ENCODE results near the gene SDHA. TPM values are rescaled to one million over a fixed set of nuclear protein-coding genes. Genes with fewer than 3 reads are reported as not detected.
"Not testable (repeated sequence)": the region's sequence is repeated elsewhere in the genome, so short reads cannot be mapped to it uniquely, and the experiment has no call there.

SDHA gene
- total and polyA plus RNA-seq, 2 donors (not counting 1 experiment from before 2014, with no cell fraction given), result 77.2 to 137 TPM

DNA sequence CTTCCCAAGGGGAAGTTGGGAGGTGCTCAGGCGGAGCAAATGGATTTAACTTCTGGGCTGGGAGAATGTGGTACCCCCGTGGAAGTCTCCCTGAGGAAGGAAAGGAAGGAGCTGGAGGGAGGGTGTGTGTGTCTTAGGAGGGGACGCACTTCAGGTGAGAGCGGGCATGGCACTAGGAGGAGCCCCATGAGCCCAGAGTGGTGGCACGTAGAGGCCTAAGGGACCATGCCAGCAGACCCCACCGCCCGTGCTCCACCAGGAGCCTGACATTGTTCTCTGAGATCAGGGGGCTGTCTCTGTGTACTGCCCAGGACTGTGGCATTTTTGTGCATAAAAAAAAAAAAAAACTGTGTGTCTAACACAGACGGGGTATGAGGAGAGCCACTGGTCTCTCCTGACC, 84.8 kb downstream of the SDHA start:
- Mint-ChIP-seq H3K4me3 (no peak overlapping the region), H3K4me1 (peaks cover 14% of the 10 kb centered on the region), H3K27ac (no peak overlapping the region), H3K27me3 (no peaks in the 10 kb centered on the region), H3K9me3 (ENCODE audit: insufficient read depth) (no peaks in the 10 kb centered on the region)
- no peak overlapping the region for H3K27ac ChIP-seq (ENCODE audit: low read length in 2 of 2)
- POLR2A ChIA-PET, result no interaction called here
- 94% methylated on average over 7 of the region's 8 CpGs for WGBS (ENCODE audit: insufficient coverage)
- TF ChIP-seq, protein P1, sequence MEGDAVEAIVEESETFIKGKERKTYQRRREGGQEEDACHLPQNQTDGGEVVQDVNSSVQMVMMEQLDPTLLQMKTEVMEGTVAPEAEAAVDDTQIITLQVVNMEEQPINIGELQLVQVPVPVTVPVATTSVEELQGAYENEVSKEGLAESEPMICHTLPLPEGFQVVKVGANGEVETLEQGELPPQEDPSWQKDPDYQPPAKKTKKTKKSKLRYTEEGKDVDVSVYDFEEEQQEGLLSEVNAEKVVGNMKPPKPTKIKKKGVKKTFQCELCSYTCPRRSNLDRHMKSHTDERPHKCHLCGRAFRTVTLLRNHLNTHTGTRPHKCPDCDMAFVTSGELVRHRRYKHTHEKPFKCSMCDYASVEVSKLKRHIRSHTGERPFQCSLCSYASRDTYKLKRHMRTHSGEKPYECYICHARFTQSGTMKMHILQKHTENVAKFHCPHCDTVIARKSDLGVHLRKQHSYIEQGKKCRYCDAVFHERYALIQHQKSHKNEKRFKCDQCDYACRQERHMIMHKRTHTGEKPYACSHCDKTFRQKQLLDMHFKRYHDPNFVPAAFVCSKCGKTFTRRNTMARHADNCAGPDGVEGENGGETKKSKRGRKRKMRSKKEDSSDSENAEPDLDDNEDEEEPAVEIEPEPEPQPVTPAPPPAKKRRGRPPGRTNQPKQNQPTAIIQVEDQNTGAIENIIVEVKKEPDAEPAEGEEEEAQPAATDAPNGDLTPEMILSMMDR (IDR thresholded peaks at IDR 0.05), result no peak
- TF ChIP-seq EZH2 (IDR thresholded peaks at IDR 0.05; ENCODE audit: borderline replicate concordance, insufficient read depth, low read depth, low read length, poor library complexity, severe bottlenecking), result no peak
- no peak overlapping the region for H3K9ac ChIP-seq (ENCODE audit: low read length)
- intact Hi-C loops (cut with micrococcal nuclease), result no loop called here
- no peak overlapping the region for H3K4me2 ChIP-seq (replicated peaks; ENCODE audit: low read depth, low read length, poor library complexity, severe bottlenecking)
- CTCF ChIA-PET, result no interaction called here
- DNase-seq, result no peak
- no peak overlapping the region for H2AFZ ChIP-seq (ENCODE audit: insufficient read depth, low read depth, low read length, poor library complexity, severe bottlenecking)
- H3K27me3 ChIP-seq (replicated peaks in 1 of 4; ENCODE audit: control extremely low read depth in 1 of 4, control insufficient read depth in 3 of 4, insufficient read depth in 4 of 4, low read length in 3 of 4), result no peaks in the 10 kb centered on the region
- no peak overlapping the region for H3K4me3 ChIP-seq (ENCODE audit: control extremely low read depth in 1 of 5, extremely low read depth in 1 of 5, insufficient read depth in 1 of 5, low read depth in 2 of 5, low read length in 4 of 5)
- no peaks in the 10 kb centered on the region for H3K9me3 ChIP-seq (ENCODE audit: control extremely low read depth in 1 of 3, control insufficient read depth in 2 of 3, insufficient read depth in 1 of 3, low read length in 2 of 3)
- H3K79me2 ChIP-seq (ENCODE audit: control insufficient read depth, insufficient read depth, low read length), result peaks cover 51% of the 10 kb centered on the region
- no peaks in the 10 kb centered on the region for H3K4me1 ChIP-seq (ENCODE audit: control insufficient read depth in 2 of 2, insufficient read depth in 2 of 2, low read length in 2 of 2)
- H4K20me1 ChIP-seq (ENCODE audit: control insufficient read depth, insufficient read depth, low read length, poor library complexity, severe bottlenecking), result peaks cover 56% of the 10 kb centered on the region
- H3K36me3 ChIP-seq (replicated peaks in 1 of 2; ENCODE audit: control extremely low read depth in 1 of 2, control insufficient read depth in 1 of 2, extremely low read depth in 1 of 2, insufficient read depth in 2 of 2, low read length in 1 of 2), result peaks cover 0 to 29% of the 10 kb centered on the region in 2 experiments
- ATAC-seq (ENCODE audit: low read depth), result no peak

DNA sequence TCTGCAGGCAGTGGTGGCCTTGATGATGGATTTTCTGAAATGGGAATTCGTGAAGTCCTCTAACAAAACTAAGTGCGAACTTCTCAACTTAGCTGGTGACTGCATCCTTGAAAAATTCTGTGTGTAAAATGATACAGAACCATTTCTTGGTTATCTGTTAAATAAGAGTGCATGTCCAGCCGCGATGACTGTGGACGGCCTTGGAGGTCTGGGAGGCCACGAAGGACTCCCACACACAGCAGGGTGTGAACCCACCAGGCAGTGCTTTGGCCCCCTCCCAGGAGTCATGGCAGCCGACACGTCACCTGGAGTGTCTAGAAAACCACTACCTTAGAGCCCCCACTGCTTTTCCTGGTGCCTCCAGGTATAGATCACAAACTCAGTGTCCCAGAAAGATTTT, 85.6 kb downstream of the SDHA start:
- no CpG with 5 or more reads among the region's 8 CpGs for WGBS (ENCODE audit: insufficient coverage)
- H3K4me1 ChIP-seq (ENCODE audit: control insufficient read depth in 2 of 2, insufficient read depth in 2 of 2, low read length in 2 of 2); H3K4me2 ChIP-seq (replicated peaks; ENCODE audit: low read depth, low read length, poor library complexity, severe bottlenecking); H2AFZ ChIP-seq (ENCODE audit: insufficient read depth, low read depth, low read length, poor library complexity, severe bottlenecking); DNase-seq; H3K9me3 ChIP-seq (ENCODE audit: control extremely low read depth in 1 of 3, control insufficient read depth in 2 of 3, insufficient read depth in 1 of 3, low read length in 2 of 3); H3K9me3 Mint-ChIP-seq (ENCODE audit: insufficient read depth); H3K4me3 Mint-ChIP-seq; ATAC-seq (ENCODE audit: low read depth); H3K27me3 Mint-ChIP-seq; H3K9ac ChIP-seq (ENCODE audit: low read length); H3K27me3 ChIP-seq (replicated peaks in 1 of 4; ENCODE audit: control extremely low read depth in 1 of 4, control insufficient read depth in 3 of 4, insufficient read depth in 4 of 4, low read length in 3 of 4); CTCF ChIA-PET; POLR2A ChIA-PET; H3K4me3 ChIP-seq (ENCODE audit: control extremely low read depth in 1 of 5, extremely low read depth in 1 of 5, insufficient read depth in 1 of 5, low read depth in 2 of 5, low read length in 4 of 5); H3K27ac ChIP-seq (ENCODE audit: low read length in 2 of 2); intact Hi-C loops (cut with micrococcal nuclease); H3K27ac Mint-ChIP-seq: not testable (repeated sequence)
- peaks cover 58% of the 10 kb centered on the region for H4K20me1 ChIP-seq (ENCODE audit: control insufficient read depth, insufficient read depth, low read length, poor library complexity, severe bottlenecking)
- peaks cover 56% of the 10 kb centered on the region for H3K79me2 ChIP-seq (ENCODE audit: control insufficient read depth, insufficient read depth, low read length)
- peaks cover 0 to 36% of the 10 kb centered on the region in 2 experiments for H3K36me3 ChIP-seq (replicated peaks in 1 of 2; ENCODE audit: control extremely low read depth in 1 of 2, control insufficient read depth in 1 of 2, extremely low read depth in 1 of 2, insufficient read depth in 2 of 2, low read length in 1 of 2)
- peaks cover 14% of the 10 kb centered on the region for H3K4me1 Mint-ChIP-seq

Data from B cell (primary cell).